ENCODE data around the gene SPAAR. TPM values are rescaled to one million over a fixed set of nuclear protein-coding genes. Genes with fewer than 3 reads are reported as not detected.

The SPAAR gene
- total RNA-seq, 1 donor: 0.72 TPM

- H3K4me3 ChIP-seq (ENCODE audit: insufficient read depth, low read length): no peak within 1 kb of the TSS
- no peaks in the 10 kb centered on the region for H3K27me3 ChIP-seq (ENCODE audit: insufficient read depth, low read length)
- H3K79me2 ChIP-seq (ENCODE audit: insufficient read depth, low read length): no peaks in the 10 kb centered on the region
- no peak within 1 kb of the TSS for H3K27ac ChIP-seq (ENCODE audit: low read depth, low read length)
- H3K4me2 ChIP-seq (ENCODE audit: insufficient read depth, low read length): no peak within 1 kb of the TSS
- H3K4me1 ChIP-seq (ENCODE audit: insufficient read depth, low read length): peaks cover 28% of the 10 kb centered on the region
- no peaks in the 10 kb centered on the region for H4K20me1 ChIP-seq (ENCODE audit: insufficient read depth, low read length)
- no peak within 1 kb of the TSS for H2AFZ ChIP-seq (ENCODE audit: low read length)
- no peaks in the 10 kb centered on the region for H3K9me3 ChIP-seq (ENCODE audit: low read depth, low read length)
- DNase-seq (ENCODE audit: insufficient read length, low spot score, missing footprints): peak; percentile 41
- TF ChIP-seq, protein P1, sequence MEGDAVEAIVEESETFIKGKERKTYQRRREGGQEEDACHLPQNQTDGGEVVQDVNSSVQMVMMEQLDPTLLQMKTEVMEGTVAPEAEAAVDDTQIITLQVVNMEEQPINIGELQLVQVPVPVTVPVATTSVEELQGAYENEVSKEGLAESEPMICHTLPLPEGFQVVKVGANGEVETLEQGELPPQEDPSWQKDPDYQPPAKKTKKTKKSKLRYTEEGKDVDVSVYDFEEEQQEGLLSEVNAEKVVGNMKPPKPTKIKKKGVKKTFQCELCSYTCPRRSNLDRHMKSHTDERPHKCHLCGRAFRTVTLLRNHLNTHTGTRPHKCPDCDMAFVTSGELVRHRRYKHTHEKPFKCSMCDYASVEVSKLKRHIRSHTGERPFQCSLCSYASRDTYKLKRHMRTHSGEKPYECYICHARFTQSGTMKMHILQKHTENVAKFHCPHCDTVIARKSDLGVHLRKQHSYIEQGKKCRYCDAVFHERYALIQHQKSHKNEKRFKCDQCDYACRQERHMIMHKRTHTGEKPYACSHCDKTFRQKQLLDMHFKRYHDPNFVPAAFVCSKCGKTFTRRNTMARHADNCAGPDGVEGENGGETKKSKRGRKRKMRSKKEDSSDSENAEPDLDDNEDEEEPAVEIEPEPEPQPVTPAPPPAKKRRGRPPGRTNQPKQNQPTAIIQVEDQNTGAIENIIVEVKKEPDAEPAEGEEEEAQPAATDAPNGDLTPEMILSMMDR (IDR thresholded peaks at IDR 0.05; ENCODE audit: extremely low read depth, low read depth, low read length): no peak
- no peaks in the 10 kb centered on the region for H3K36me3 ChIP-seq (ENCODE audit: insufficient read depth, low read length)
Observed at GRCh38 chr9:35958104-35958837, 49.0 kb downstream of the SPAAR start, which contains the start of gene OR2S2. Gene OR2S2 (minus strand): TSS chr9:35958154. CDS start chr9:35958098, 56 bp downstream.

DNA sequence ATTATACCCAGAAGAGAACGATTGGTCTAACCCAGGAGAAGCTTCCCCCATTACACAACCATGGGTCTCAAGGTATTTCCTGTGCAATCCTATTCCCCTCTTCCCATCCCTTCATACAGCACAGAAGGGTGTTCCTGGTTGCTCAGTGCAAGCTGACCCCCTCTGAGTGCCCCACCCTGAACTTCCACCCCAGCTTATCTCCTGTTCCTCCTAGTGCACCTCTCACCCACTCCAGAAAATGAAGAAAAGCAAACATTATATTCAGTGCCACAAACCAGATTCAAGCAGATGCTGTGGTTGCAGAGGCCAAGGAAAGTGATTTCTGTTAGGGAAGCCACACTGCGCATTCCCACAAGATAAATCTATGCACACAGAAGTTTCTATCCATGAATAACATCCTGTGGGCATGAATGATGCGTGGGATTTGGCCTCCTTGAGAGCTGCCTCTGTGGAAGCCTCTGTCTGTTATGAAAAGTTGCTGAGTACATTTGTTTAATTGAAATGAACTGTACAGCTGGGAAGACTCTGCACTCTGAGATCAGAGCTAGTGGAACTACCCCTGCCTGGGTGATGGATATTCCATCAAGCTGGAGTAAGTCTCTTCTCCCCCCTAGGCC lies 50.9 kb downstream of the SPAAR start:
- Histone ChIP-seq H3K36me3 (ENCODE audit: insufficient read depth, low read length) (no peaks in the 10 kb centered on the region), H3K9me3 (ENCODE audit: low read depth, low read length) (no peaks in the 10 kb centered on the region), H2AFZ (ENCODE audit: low read length) (peak overlapping the region; percentile 28), H3K27me3 (ENCODE audit: insufficient read depth, low read length) (no peaks in the 10 kb centered on the region), H3K4me1 (ENCODE audit: insufficient read depth, low read length) (peaks cover 24% of the 10 kb centered on the region), H3K4me2 (ENCODE audit: insufficient read depth, low read length) (peak overlapping the region; percentile 14), H3K27ac (ENCODE audit: low read depth, low read length) (peak overlapping the region; percentile 31), H3K4me3 (ENCODE audit: insufficient read depth, low read length) (no peak overlapping the region), H4K20me1 (ENCODE audit: insufficient read depth, low read length) (no peaks in the 10 kb centered on the region), H3K79me2 (ENCODE audit: insufficient read depth, low read length) (no peaks in the 10 kb centered on the region)
- TF ChIP-seq, protein P1 (IDR thresholded peaks at IDR 0.05; ENCODE audit: extremely low read depth, low read depth, low read length): no peak
- DNase-seq (ENCODE audit: insufficient read length, low spot score, missing footprints): peak; percentile 81

Other genes starting within 250 kb of the SPAAR start
- 0.36 and 0.88 TPM in 2 replicates for gene ARHGEF39, start 244.3 kb upstream of the SPAAR start, total RNA-seq
- gene CA9, start 235.6 kb upstream of the SPAAR start, total RNA-seq: not detected in 2 replicates
- gene TPM2, start 219.6 kb upstream of the SPAAR start, total RNA-seq: 911 and 946 TPM in 2 replicates
- 306 and 376 TPM in 2 replicates for gene TLN1, start 177.3 kb upstream of the SPAAR start, total RNA-seq
- gene CREB3, start 176.8 kb upstream of the SPAAR start, total RNA-seq: 56.6 and 64.8 TPM in 2 replicates
- gene GBA2, start 160.3 kb upstream of the SPAAR start, total RNA-seq: 29.5 and 31.1 TPM in 2 replicates
- gene RGP1, start 160.2 kb upstream of the SPAAR start, total RNA-seq: 16.5 and 18.5 TPM in 2 replicates
- gene MSMP, start 155.2 kb upstream of the SPAAR start, total RNA-seq: not detected in 2 replicates
- 16.6 and 20.3 TPM in 2 replicates for gene NPR2, start 117.9 kb upstream of the SPAAR start, total RNA-seq
- 0.88 and 2.2 TPM in 2 replicates for gene SPAG8, start 97.2 kb upstream of the SPAAR start, total RNA-seq
- 17.0 and 17.4 TPM in 2 replicates for gene HINT2, start 94.4 kb upstream of the SPAAR start, total RNA-seq
- gene FAM221B, start 80.8 kb upstream of the SPAAR start, total RNA-seq: not detected in 2 replicates
- 2.1 and 2.5 TPM in 2 replicates for gene TMEM8B, start 80.3 kb upstream of the SPAAR start, total RNA-seq
- gene OR13J1, start 39.1 kb upstream of the SPAAR start, total RNA-seq: not detected in 2 replicates
- 1.8 and 5.1 TPM in 2 replicates for gene HRCT1, start 3.3 kb upstream of the SPAAR start, total RNA-seq
- under 0.01 TPM in 2 replicates for gene OR2S2, start 48.7 kb downstream of the SPAAR start, total RNA-seq
- gene RECK, start 127.4 kb downstream of the SPAAR start, total RNA-seq: 31.2 and 31.5 TPM in 2 replicates
- 33.3 and 38.4 TPM in 2 replicates for gene GLIPR2, start 227.2 kb downstream of the SPAAR start, total RNA-seq